ENCODE results near the gene DUSP1. TPM values are rescaled to one million over a fixed set of nuclear protein-coding genes. Genes with fewer than 3 reads are reported as not detected.

The DUSP1 gene
- total RNA-seq, 1 experiment from 2014 or later: 38.1 TPM

DNA sequence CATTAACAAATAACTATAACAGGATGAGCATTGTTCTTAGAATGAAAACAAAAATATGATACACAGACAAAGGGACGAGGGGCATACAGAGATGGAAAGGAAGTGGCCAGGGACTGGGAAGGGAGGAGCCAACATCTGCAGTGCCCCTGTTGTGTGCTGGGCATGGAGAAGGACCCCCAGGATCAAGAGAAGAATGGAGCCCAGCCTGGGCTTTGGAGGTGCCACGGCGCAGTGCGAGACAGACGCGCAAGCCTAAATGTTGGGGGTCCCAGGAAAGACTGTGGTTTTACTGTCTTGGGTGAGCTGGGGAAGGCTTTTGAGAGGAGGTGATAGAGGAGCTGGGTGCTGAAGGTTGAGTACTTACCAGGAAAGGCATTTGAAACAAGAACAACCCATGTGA lies 28.4 kb upstream of the DUSP1 start:
- H3K27ac Mint-ChIP-seq (ENCODE audit: unreplicated experiment): peak overlapping the region; percentile 69
- DNase-seq: no peak
- no peak overlapping the region for H3K4me3 Mint-ChIP-seq (ENCODE audit: low read depth, unreplicated experiment)
- CTCF ChIA-PET: interaction anchor here (0.7 to 0.9 kb wide), 2 partner anchors 9 to 28 kb away, joined by 3 read pairs; partner anchors contain the start of gene DUSP1
- H3K36me3 Mint-ChIP-seq (ENCODE audit: insufficient read depth, unreplicated experiment): peaks cover 17% of the 10 kb centered on the region
- TF ChIP-seq, protein P1, sequence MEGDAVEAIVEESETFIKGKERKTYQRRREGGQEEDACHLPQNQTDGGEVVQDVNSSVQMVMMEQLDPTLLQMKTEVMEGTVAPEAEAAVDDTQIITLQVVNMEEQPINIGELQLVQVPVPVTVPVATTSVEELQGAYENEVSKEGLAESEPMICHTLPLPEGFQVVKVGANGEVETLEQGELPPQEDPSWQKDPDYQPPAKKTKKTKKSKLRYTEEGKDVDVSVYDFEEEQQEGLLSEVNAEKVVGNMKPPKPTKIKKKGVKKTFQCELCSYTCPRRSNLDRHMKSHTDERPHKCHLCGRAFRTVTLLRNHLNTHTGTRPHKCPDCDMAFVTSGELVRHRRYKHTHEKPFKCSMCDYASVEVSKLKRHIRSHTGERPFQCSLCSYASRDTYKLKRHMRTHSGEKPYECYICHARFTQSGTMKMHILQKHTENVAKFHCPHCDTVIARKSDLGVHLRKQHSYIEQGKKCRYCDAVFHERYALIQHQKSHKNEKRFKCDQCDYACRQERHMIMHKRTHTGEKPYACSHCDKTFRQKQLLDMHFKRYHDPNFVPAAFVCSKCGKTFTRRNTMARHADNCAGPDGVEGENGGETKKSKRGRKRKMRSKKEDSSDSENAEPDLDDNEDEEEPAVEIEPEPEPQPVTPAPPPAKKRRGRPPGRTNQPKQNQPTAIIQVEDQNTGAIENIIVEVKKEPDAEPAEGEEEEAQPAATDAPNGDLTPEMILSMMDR (IDR thresholded peaks at IDR 0.05; ENCODE audit: unreplicated experiment): no peak
- no TSS peak for BruUV-seq (replicated peaks)
- no peaks in the 10 kb centered on the region for H3K27me3 Mint-ChIP-seq (ENCODE audit: unreplicated experiment)
- intact Hi-C loops (cut with micrococcal nuclease; ENCODE audit: unreplicated experiment): no loop called here
- no peaks in the 10 kb centered on the region for H3K9me3 Mint-ChIP-seq (ENCODE audit: low read depth, unreplicated experiment)
- H3K4me1 Mint-ChIP-seq (ENCODE audit: low read depth, unreplicated experiment): peaks cover 54% of the 10 kb centered on the region

DNA sequence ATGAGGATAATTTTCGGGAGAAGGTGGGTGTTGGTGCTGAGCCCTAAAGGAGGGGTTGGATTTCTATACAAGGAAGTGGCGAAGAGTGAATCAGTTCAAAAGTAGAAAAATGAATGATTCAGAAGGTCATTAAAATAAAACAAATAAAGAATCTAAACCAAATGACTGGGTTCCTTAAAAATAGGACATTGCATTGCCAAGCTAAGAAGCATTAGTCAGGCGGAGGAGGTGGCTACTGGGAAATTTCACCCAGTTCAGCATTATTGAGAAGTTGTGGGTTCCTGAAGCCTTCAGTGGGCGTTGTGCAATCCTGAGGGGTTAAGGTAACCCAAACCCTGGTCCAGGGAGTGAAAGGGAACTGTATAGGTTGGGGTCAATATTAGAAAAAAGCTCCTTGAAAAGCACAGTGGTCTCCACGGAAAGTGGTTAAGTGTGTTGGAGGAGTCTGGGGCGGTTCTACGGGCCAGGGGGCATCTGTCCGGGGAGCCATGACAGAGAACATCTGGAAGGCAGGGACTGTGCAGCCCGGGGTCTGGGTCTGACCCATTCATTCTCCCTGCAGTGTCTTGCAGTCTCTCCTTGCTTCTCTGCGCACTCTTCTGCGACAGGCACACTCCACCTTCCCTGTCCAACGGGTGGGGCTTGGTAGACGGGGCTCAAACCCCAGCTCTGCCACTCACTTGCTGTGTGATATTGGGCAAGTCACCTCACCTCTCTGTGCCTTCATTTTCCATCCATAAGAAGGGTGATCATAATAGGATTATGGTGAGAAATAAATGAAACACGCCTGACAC lies 27.6 kb upstream of the DUSP1 start:
- H3K9me3 Mint-ChIP-seq (ENCODE audit: low read depth, unreplicated experiment): no peaks in the 10 kb centered on the region
- H3K4me1 Mint-ChIP-seq (ENCODE audit: low read depth, unreplicated experiment): peaks cover 61% of the 10 kb centered on the region
- H3K27ac Mint-ChIP-seq (ENCODE audit: unreplicated experiment): peak overlapping the region; percentile 69
- DNase-seq: no peak
- no TSS peak for BruUV-seq (replicated peaks)
- TF ChIP-seq, protein P1 (IDR thresholded peaks at IDR 0.05; ENCODE audit: unreplicated experiment): no peak
- no peaks in the 10 kb centered on the region for H3K27me3 Mint-ChIP-seq (ENCODE audit: unreplicated experiment)
- CTCF ChIA-PET: interaction anchor here (0.7 to 2.2 kb wide), 6 partner anchors 13 to 82 kb away, joined by 3 to 33 read pairs (median 4); partner anchors contain the start of gene DUSP1
- intact Hi-C loops (cut with micrococcal nuclease; ENCODE audit: unreplicated experiment): loop anchor here (1.0 kb wide), 1 partner anchor 16 kb away; no protein-coding TSS in a partner anchor
- peaks cover 17% of the 10 kb centered on the region for H3K36me3 Mint-ChIP-seq (ENCODE audit: insufficient read depth, unreplicated experiment)
- H3K4me3 Mint-ChIP-seq (ENCODE audit: low read depth, unreplicated experiment): peak overlapping the region; percentile 47

DNA sequence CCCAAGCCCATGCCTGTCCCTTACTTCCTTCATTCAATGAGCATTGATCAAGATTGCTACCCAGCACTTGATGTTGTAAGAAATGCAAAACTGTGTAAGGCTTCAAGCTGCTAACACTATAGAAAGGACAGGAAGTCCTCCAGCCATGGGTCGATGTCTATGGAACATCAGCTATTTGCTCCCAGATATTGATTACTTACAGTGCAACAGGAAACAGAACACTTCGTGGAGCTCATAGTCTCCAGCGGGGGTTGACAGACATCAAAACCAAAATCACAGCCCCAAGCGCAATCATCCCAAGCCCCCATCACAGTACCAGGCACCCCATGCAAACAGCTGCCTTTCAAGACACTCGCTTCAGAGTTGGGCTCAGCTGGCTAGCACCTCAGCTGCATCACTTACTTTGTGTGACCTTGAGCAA lies 26.8 kb upstream of the DUSP1 start:
- peak overlapping the region; percentile 69 for H3K27ac Mint-ChIP-seq (ENCODE audit: unreplicated experiment)
- peaks cover 17% of the 10 kb centered on the region for H3K36me3 Mint-ChIP-seq (ENCODE audit: insufficient read depth, unreplicated experiment)
- H3K9me3 Mint-ChIP-seq (ENCODE audit: low read depth, unreplicated experiment): no peaks in the 10 kb centered on the region
- TF ChIP-seq, protein P1 (IDR thresholded peaks at IDR 0.05; ENCODE audit: unreplicated experiment): no peak
- intact Hi-C loops (cut with micrococcal nuclease; ENCODE audit: unreplicated experiment): loop anchor here (1.0 to 2.0 kb wide), 2 partner anchors 15 to 19 kb away; no protein-coding TSS in a partner anchor
- CTCF ChIA-PET: interaction anchor here (0.5 to 2.2 kb wide), 8 partner anchors 10 to 332 kb away, joined by 3 to 33 read pairs (median 6); partner anchors contain the start of gene DUSP1
- no peaks in the 10 kb centered on the region for H3K27me3 Mint-ChIP-seq (ENCODE audit: unreplicated experiment)
- DNase-seq: no peak
- H3K4me1 Mint-ChIP-seq (ENCODE audit: low read depth, unreplicated experiment): peaks cover 64% of the 10 kb centered on the region
- no TSS peak for BruUV-seq (replicated peaks)
- peak overlapping the region; percentile 47 for H3K4me3 Mint-ChIP-seq (ENCODE audit: low read depth, unreplicated experiment)

DNA sequence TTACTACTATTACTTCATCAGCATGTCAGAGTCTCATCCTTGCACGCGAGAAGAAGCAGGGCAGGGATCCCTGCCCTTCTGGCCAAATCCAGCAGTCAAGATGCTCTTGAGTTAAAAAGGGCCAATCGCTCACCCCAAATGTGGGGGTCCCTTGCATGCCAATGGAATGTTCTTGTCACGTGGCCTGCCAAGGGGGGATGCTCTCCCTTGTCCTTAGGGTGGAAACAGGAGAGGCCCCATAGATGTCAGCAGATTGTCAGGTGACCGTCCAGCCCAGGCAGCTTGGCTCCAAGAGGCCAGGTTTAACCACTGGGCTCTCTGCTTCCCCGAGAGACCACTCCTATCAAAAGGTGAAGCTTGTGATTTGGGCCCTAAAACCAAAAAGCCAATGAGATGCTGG lies 25.3 kb upstream of the DUSP1 start:
- H3K27ac Mint-ChIP-seq (ENCODE audit: unreplicated experiment): peak overlapping the region; percentile 69
- H3K9me3 Mint-ChIP-seq (ENCODE audit: low read depth, unreplicated experiment): no peaks in the 10 kb centered on the region
- intact Hi-C loops (cut with micrococcal nuclease; ENCODE audit: unreplicated experiment): loop anchor here (2.0 kb wide), 1 partner anchor 18 kb away; no protein-coding TSS in a partner anchor
- peaks cover 14% of the 10 kb centered on the region for H3K36me3 Mint-ChIP-seq (ENCODE audit: insufficient read depth, unreplicated experiment)
- no peaks in the 10 kb centered on the region for H3K27me3 Mint-ChIP-seq (ENCODE audit: unreplicated experiment)
- DNase-seq: no peak
- H3K4me3 Mint-ChIP-seq (ENCODE audit: low read depth, unreplicated experiment): no peak overlapping the region
- CTCF ChIA-PET: no interaction called here
- no TSS peak for BruUV-seq (replicated peaks)
- TF ChIP-seq, protein P1 (IDR thresholded peaks at IDR 0.05; ENCODE audit: unreplicated experiment): no peak
- peaks cover 57% of the 10 kb centered on the region for H3K4me1 Mint-ChIP-seq (ENCODE audit: low read depth, unreplicated experiment)

Data from Calu3 (cell line).